K562 (cell line): ENCODE results near the gene NAB1. TPM values are rescaled to one million over a fixed set of nuclear protein-coding genes. Genes with fewer than 3 reads are reported as not detected.

Source experiments
- ATAC-seq: fragments of 200-7000 bp; cut with Tn5 transposase; 3 replicates; pipeline ENCODE4 v1.9.1; 2020; ENCODE audit warnings: moderate library complexity
- BruUV-seq: library from RNA; stranded (reverse); fragments of 400-500 nt; replicated peaks from 2 replicates; lab custom pipeline; 2021; lab: Mats Ljungman, UMichigan
- CTCF ChIA-PET: fragments of 300-600 bp; formaldehyde crosslinking; extraction: SDS; loops from one replicate; lab custom pipeline; 2021; ENCODE audit warnings: low intra/inter-chr PET ratio; lab: Yijun Ruan, JAX
- POLR2A ChIA-PET: fragments of 300-600, 350-650 bp; sonication (Branson Sonifier 250); formaldehyde crosslinking; extraction: SDS; loops from one replicate; lab custom pipeline; 2021; ENCODE audit warnings: antibody characterized with exemption, inconsistent platforms; lab: Yijun Ruan, JAX
- DNase-seq, 4 experiments: peaks; one replicate each; pipeline versions ENCODE4 v3.0.0 to v3.0.0-alpha.2; 2011 to 2018; ENCODE audit warnings: low spot score in 3 of 4, mixed read lengths in 3 of 4; ENCODE audit errors: extremely low read depth in 1 of 4
- FAIRE-seq: peaks from 2 replicates; lab custom pipeline; 2011; peaks lifted over from hg19 to GRCh38; lab: Jason Lieb, UNC
- H2AFZ ChIP-seq: 2 replicates; pipeline ENCODE4 v1.6.0; 2011; ENCODE audit warnings: low read depth, low read length, control low read depth, inconsistent platforms
- H3K27ac ChIP-seq: fragments of 200-600 bp; 3 replicates; pipeline ENCODE4 v1.8.0; 2011; ENCODE audit warnings: low read depth, mild to moderate bottlenecking, control low read depth, inconsistent platforms, low read length, moderate library complexity, mixed read lengths; ENCODE audit errors: extremely low read depth
- H3K27me3 ChIP-seq, 2 experiments: fragments of 300-600 bp in 1 of 2; 2 replicates in 1 of 2; 3 replicates in 1 of 2; pipeline versions ENCODE4 v1.6.0 to v1.8.0; 2011; ENCODE audit warnings: inconsistent platforms in 2 of 2, low read length in 2 of 2, mild to moderate bottlenecking in 1 of 2, mixed read lengths in 1 of 2, moderate library complexity in 1 of 2; ENCODE audit not compliant: control insufficient read depth in 2 of 2, insufficient read depth in 2 of 2
- H3K36me3 ChIP-seq: fragments of 300-600 bp; 3 replicates; pipeline ENCODE4 v1.8.0; 2011; ENCODE audit warnings: mild to moderate bottlenecking, low read length, inconsistent platforms; ENCODE audit not compliant: control insufficient read depth, insufficient read depth
- H3K4me1 ChIP-seq, 2 experiments: fragments of 200-600 bp in 1 of 2; replicated peaks in 1 of 2; 2 replicates in 1 of 2; 3 replicates in 1 of 2; pipeline versions ENCODE4 v1.5.1 to v1.8.0; 2011; ENCODE audit warnings: inconsistent platforms in 2 of 2, low read length in 2 of 2, mild to moderate bottlenecking in 1 of 2, mixed read lengths in 1 of 2, moderate library complexity in 1 of 2; ENCODE audit not compliant: control insufficient read depth in 2 of 2, insufficient read depth in 2 of 2
- H3K4me2 ChIP-seq: 2 replicates; pipeline ENCODE4 v1.6.1; 2011; ENCODE audit warnings: low read length, control low read depth, inconsistent platforms, mixed read lengths; ENCODE audit not compliant: insufficient read depth
- H3K4me3 ChIP-seq: fragments of 200-600 bp; sonication (generic), shearing (Covaris generic); 2 replicates; pipeline ENCODE4 v1.5.1; 2016; ENCODE audit warnings: control low read depth, inconsistent platforms
- H3K79me2 ChIP-seq: fragments of 200-600 bp; 3 replicates; pipeline ENCODE4 v1.8.0; 2011; ENCODE audit warnings: low read length, inconsistent platforms; ENCODE audit not compliant: control insufficient read depth, insufficient read depth
- H3K9ac ChIP-seq, 2 experiments: 2 replicates each; pipeline versions ENCODE4 v1.6.0 to v1.6.1; 2011; ENCODE audit warnings: low read depth in 2 of 2, low read length in 2 of 2, control low read depth in 1 of 2, inconsistent platforms in 1 of 2, mild to moderate bottlenecking in 1 of 2, mixed read lengths in 1 of 2; ENCODE audit not compliant: insufficient read depth in 1 of 2
- H3K9me1 ChIP-seq: one replicate; pipeline ENCODE4 v1.6.0; 2011; ENCODE audit warnings: inconsistent platforms, mild to moderate bottlenecking, low read length, moderate library complexity; ENCODE audit not compliant: control insufficient read depth, insufficient read depth
- H3K9me3 ChIP-seq: replicated peaks from 2 replicates; pipeline ENCODE4 v1.5.1; 2011; ENCODE audit warnings: low read depth, low read length, inconsistent platforms; ENCODE audit not compliant: control insufficient read depth, insufficient read depth
- H4K20me1 ChIP-seq: replicated peaks from 2 replicates; pipeline ENCODE4 v1.6.1; 2011; ENCODE audit warnings: low read length, inconsistent platforms, mixed read lengths; ENCODE audit not compliant: control insufficient read depth, insufficient read depth
- RFX5 ChIP-seq: IDR thresholded peaks from 2 replicates; pipeline ENCODE4 v1.6.1; 2011; ENCODE audit warnings: low read depth, mild to moderate bottlenecking, improper control_type of control experiment, low read length
- SMARCE1 ChIP-seq: fragments of 450-650 bp; IDR thresholded peaks from 2 replicates; pipeline ENCODE4 v1.7.1; 2016; ENCODE audit warnings: mild to moderate bottlenecking
- YY1 ChIP-seq, 3 experiments: IDR thresholded peaks; 2 replicates each; pipeline ENCODE4 v1.6.1; 2011; ENCODE audit warnings: low read length in 2 of 3, mild to moderate bottlenecking in 2 of 3, moderate library complexity in 2 of 3, borderline replicate concordance in 1 of 3, control low read depth in 1 of 3, low read depth in 1 of 3; ENCODE audit not compliant: insufficient read depth in 3 of 3, insufficient replicate concordance in 2 of 3, control insufficient read depth in 1 of 3, insufficient read length in 1 of 3; ENCODE audit errors: extremely low read depth in 1 of 3
- WGBS: fragments of 100-300 bp; shearing (Covaris generic); methylation state at CpG from one replicate; pipeline ENCODE4 v1.1.6; 2016; ENCODE audit warnings: low coverage, mixed read lengths; ENCODE audit not compliant: insufficient coverage; ENCODE audit errors: missing lambda C conversion rate; 5-methylcytosine and 5-hydroxymethylcytosine counted together
- in situ Hi-C: fragments of 300-500 bp; cut with MboI; formaldehyde crosslinking; loops from 4 replicates; pipeline ENCODE4 v1.15.0; 2018; ENCODE audit warnings: inconsistent platforms, mixed read lengths
- intact Hi-C: fragments of 100-400 bp; cut with micrococcal nuclease; formaldehyde crosslinking; loops from 2 replicates; pipeline ENCODE4 v1.14.2; 2022
- polyA plus RNA-seq, 8 experiments: library from polyadenylated mRNA; depleted of rRNA in 4 of 8; stranded (reverse) in 5 of 8; unstranded in 3 of 8; fragments of >200 nt; fragmentation: Nextera tagmentation in 2 of 8; fragmentation: Illumina TruSeq in 1 of 8; extraction: Ambion mirVana in 2 of 8; extraction: Trizol in 1 of 8; gene quantifications; 2 replicates each; pipeline versions ENCODE4 v1.2.1 to v1.2.3, GENCODE V29; 2011 to 2014; ENCODE audit warnings: inconsistent platforms in 1 of 8, missing spikeins in 1 of 8
- total RNA-seq, 7 experiments: library from RNA; depleted of rRNA in 6 of 7; stranded (reverse); fragments of >200 nt in 6 of 7; fragmentation: Illumina TruSeq in 2 of 7; extraction: Trizol in 2 of 7; gene quantifications; 2 replicates each; pipeline versions ENCODE4 v1.2.1 to v1.2.3, GENCODE V29; 2011 to 2021; ENCODE audit warnings: low replicate concordance in 1 of 7
- TF ChIP-seq, protein P1 (sequence below): fragments of 450-650 bp; IDR thresholded peaks from 2 replicates; pipeline ENCODE4 v1.6.1; 2016; ENCODE audit warnings: low read depth, mild to moderate bottlenecking, moderate library complexity
- TF ChIP-seq, protein P2 (sequence below): fragments of 450-650 bp; IDR thresholded peaks from 2 replicates; pipeline ENCODE4 v1.6.1; 2018; ENCODE audit not compliant: partially characterized antibody
- TF ChIP-seq, protein P3 (sequence below), 3 experiments: fragments of 200-800 bp in 1 of 3; sonication (Bioruptor generic) in 1 of 3; sonication (generic) in 1 of 3; formaldehyde crosslinking in 1 of 3; IDR thresholded peaks; 2 replicates each; pipeline versions ENCODE4 v1.6.1 to v1.8.0; 2016 to 2022; ENCODE audit warnings: mild to moderate bottlenecking in 2 of 3, missing compliant biosample characterization in 2 of 3, missing genetic modification characterization in 2 of 3, missing genetic modification reagents in 1 of 3
- TF ChIP-seq, protein P4 (sequence below), 2 experiments: fragments of 450-650 bp; IDR thresholded peaks; 2 replicates each; pipeline ENCODE4 v1.6.1; 2016

NAB1 gene
- total and polyA plus RNA-seq, 9 of the 15 experiments (the other 6 are each of a cell fraction or from before 2014, with no cell fraction given): 3.1 to 23.0 (median 16.3) TPM

DNA sequence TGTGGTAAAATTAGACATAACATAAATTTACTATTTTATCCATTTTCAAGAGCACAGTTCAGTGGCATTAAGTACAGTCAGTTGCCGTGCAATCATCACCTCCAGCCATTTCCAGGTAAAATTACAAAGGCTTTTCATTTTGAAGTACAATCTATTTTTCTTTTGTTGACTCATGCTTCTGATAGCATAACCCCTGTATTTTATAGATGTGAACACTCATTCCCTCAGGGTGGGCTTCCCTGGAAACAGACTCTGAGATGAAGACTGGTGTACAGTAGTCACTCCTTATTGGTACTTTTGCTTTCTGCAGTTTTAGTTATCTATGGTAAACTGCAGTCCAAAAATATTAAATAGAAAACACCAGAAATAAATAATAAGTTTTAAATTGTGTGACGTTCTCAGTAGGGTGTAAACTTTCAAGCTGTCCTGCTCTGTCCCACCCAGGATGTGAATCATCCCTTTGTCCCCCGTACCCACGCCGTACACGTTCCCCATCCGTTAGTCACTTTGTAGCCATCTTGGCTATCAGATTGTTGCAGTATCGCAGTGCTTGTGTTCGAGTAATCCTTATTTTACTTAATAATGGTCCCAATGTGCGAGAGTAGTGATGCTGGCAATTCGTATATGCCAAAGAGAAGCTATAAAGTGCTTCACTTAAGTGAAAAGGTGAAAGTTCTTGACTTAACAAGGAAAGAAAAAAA lies 41.1 kb upstream of the NAB1 start:
- H3K27ac ChIP-seq: no peak overlapping the region
- no peaks in the 10 kb centered on the region for H4K20me1 ChIP-seq
- H3K9ac ChIP-seq: no peak overlapping the region
- H3K4me1 ChIP-seq: peaks cover 4 to 15% of the 10 kb centered on the region in 2 experiments; a peak in 3 of 5 replicates
- ChIA-PET POLR2A (no interaction called here), CTCF (no interaction called here)
- peak overlapping the region; percentile 29; the same call in 1 of the 2 replicates for H2AFZ ChIP-seq
- ATAC-seq (peak; percentile 68; the same call in 2 of the 3 replicates), DNase-seq (peak in 1 of 4 experiments; percentile 55), FAIRE-seq (no peak)
- H3K4me3 ChIP-seq: no peak overlapping the region
- no peaks in the 10 kb centered on the region for H3K9me1 ChIP-seq
- H3K36me3 ChIP-seq: no peaks in the 10 kb centered on the region
- BruUV-seq: no TSS peak
- H3K4me2 ChIP-seq: no peak overlapping the region
- intact Hi-C loops (no loop called here), in situ Hi-C loops (no loop called here)
- no peaks in the 10 kb centered on the region for H3K79me2 ChIP-seq
- no peaks in the 10 kb centered on the region for H3K9me3 ChIP-seq
- WGBS: 12% methylated on average over 11 of the region's 11 CpGs
- no peaks in the 10 kb centered on the region for H3K27me3 ChIP-seq
- TF ChIP-seq, protein P1, sequence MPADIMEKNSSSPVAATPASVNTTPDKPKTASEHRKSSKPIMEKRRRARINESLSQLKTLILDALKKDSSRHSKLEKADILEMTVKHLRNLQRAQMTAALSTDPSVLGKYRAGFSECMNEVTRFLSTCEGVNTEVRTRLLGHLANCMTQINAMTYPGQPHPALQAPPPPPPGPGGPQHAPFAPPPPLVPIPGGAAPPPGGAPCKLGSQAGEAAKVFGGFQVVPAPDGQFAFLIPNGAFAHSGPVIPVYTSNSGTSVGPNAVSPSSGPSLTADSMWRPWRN: no peak
- TF ChIP-seq SMARCE1 (0 out of 2 replicates have a peak, but pooled peaks have one; percentile 15), RFX5 (no peak), YY1 (IDR thresholded peaks at IDR 0.05; ENCODE audit: borderline replicate concordance in 1 of 3, control insufficient read depth in 1 of 3, extremely low read depth in 1 of 3, insufficient read depth in 3 of 3, insufficient read length in 1 of 3, insufficient replicate concordance in 2 of 3, low read depth in 1 of 3, low read length in 2 of 3) (peak in 1 of 3 experiments; percentile 35)
- TF ChIP-seq, protein P2, sequence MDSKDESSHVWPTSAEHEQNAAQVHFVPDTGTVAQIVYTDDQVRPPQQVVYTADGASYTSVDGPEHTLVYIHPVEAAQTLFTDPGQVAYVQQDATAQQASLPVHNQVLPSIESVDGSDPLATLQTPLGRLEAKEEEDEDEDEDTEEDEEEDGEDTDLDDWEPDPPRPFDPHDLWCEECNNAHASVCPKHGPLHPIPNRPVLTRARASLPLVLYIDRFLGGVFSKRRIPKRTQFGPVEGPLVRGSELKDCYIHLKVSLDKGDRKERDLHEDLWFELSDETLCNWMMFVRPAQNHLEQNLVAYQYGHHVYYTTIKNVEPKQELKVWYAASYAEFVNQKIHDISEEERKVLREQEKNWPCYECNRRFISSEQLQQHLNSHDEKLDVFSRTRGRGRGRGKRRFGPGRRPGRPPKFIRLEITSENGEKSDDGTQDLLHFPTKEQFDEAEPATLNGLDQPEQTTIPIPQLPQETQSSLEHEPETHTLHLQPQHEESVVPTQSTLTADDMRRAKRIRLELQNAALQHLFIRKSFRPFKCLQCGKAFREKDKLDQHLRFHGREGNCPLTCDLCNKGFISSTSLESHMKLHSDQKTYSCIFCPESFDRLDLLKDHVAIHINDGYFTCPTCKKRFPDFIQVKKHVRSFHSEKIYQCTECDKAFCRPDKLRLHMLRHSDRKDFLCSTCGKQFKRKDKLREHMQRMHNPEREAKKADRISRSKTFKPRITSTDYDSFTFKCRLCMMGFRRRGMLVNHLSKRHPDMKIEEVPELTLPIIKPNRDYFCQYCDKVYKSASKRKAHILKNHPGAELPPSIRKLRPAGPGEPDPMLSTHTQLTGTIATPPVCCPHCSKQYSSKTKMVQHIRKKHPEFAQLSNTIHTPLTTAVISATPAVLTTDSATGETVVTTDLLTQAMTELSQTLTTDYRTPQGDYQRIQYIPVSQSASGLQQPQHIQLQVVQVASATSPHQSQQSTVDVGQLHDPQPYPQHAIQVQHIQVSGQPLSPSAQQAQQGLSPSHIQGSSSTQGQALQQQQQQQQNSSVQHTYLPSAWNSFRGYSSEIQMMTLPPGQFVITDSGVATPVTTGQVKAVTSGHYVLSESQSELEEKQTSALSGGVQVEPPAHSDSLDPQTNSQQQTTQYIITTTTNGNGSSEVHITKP: no peak
- TF ChIP-seq, protein P3, sequence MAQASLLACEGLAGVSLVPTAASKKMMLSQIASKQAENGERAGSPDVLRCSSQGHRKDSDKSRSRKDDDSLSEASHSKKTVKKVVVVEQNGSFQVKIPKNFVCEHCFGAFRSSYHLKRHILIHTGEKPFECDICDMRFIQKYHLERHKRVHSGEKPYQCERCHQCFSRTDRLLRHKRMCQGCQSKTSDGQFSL (CRISPR knock-in tag; IDR thresholded peaks at IDR 0.05): no peak
- TF ChIP-seq, protein P3 (tag; IDR thresholded peaks at IDR 0.05): no peak
- TF ChIP-seq, protein P4, sequence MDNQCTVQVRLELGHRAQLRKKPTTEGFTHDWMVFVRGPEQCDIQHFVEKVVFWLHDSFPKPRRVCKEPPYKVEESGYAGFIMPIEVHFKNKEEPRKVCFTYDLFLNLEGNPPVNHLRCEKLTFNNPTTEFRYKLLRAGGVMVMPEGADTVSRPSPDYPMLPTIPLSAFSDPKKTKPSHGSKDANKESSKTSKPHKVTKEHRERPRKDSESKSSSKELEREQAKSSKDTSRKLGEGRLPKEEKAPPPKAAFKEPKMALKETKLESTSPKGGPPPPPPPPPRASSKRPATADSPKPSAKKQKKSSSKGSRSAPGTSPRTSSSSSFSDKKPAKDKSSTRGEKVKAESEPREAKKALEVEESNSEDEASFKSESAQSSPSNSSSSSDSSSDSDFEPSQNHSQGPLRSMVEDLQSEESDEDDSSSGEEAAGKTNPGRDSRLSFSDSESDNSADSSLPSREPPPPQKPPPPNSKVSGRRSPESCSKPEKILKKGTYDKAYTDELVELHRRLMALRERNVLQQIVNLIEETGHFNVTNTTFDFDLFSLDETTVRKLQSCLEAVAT (IDR thresholded peaks at IDR 0.05): no peak
